ENCODE measurements around the gene RNF169. TPM values are rescaled to one million over a fixed set of nuclear protein-coding genes. Genes with fewer than 3 reads are reported as not detected.

The RNF169 gene
- total and polyA plus RNA-seq, 2 of the 8 experiments (the other 6 are each of a cell fraction or from before 2014, with no cell fraction given): 3.6 to 12.5 TPM

DNA sequence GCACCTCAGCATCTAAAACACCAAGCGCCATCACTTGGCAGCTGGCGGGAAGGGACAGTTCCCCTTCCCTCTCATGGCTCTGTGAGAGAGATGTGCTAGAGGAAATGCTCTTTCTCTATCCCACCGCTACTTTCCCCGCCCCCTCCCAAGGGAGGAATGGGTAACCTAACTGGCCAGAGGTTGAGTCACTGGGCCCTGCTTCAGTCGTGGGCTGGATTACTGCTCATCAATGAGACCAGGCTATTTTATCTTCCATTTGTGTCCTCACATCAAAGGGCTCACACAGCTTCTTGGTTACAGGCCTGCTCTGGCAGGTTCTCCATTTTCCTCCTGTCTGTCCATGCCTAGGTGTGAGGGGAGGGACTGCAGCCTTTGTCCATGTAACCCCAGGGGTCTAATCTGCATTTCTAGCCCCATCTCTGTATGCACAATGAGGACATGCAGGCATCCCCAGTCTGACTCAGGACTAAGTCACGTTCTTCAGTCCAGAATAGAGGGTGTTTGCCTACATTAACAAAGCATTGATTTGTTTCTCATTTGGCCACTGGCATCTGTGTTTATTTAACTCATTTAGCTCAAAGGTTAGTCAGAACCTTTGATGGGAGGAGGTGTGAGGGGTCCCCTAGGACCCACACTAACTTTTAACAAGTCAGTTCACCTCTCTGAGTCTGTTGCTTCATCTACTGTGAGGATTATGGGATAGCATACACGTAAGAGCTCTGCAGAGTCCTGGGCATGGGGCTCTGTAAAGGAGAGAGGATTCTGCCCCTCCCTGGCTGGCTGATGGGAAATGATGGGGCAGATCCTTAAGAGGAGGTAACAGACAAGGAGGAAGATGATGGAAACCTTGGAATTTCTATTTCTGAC is 101.1 kb downstream of the RNF169 start (continued):
- TF ChIP-seq JUND (IDR thresholded peaks at IDR 0.05; ENCODE audit: low read length): 0 out of 2 replicates have a peak, but pooled peaks have one; percentile 5
- TF ChIP-seq EZH2 (IDR thresholded peaks at IDR 0.05; ENCODE audit: low read depth, low read length, severe bottlenecking): no peak
- TF ChIP-seq GTF2F1 (IDR thresholded peaks at IDR 0.05; ENCODE audit: borderline replicate concordance, low read depth, low read length): no peak
- 0 out of 2 replicates have a peak, but pooled peaks have one; percentile 29 for TF ChIP-seq POLR2AphosphoS5 (IDR thresholded peaks at IDR 0.05; ENCODE audit: low read depth, low read length)
- TF ChIP-seq MAFK (IDR thresholded peaks at IDR 0.05; ENCODE audit: low read depth, low read length): 0 out of 2 replicates have a peak, but pooled peaks have one; percentile 9
- TF ChIP-seq, protein P1, sequence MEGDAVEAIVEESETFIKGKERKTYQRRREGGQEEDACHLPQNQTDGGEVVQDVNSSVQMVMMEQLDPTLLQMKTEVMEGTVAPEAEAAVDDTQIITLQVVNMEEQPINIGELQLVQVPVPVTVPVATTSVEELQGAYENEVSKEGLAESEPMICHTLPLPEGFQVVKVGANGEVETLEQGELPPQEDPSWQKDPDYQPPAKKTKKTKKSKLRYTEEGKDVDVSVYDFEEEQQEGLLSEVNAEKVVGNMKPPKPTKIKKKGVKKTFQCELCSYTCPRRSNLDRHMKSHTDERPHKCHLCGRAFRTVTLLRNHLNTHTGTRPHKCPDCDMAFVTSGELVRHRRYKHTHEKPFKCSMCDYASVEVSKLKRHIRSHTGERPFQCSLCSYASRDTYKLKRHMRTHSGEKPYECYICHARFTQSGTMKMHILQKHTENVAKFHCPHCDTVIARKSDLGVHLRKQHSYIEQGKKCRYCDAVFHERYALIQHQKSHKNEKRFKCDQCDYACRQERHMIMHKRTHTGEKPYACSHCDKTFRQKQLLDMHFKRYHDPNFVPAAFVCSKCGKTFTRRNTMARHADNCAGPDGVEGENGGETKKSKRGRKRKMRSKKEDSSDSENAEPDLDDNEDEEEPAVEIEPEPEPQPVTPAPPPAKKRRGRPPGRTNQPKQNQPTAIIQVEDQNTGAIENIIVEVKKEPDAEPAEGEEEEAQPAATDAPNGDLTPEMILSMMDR (IDR thresholded peaks at IDR 0.05; ENCODE audit: control extremely low read depth in 1 of 3, insufficient read depth in 1 of 3, low read depth in 1 of 3, low read length in 3 of 3): peak in 2 of 3 experiments; percentile 12 to 32; a peak in 2 of 4 replicates
- TF ChIP-seq JUN (IDR thresholded peaks at IDR 0.05; ENCODE audit: low read depth, low read length): no peak
- no peak for TF ChIP-seq EP300 (IDR thresholded peaks at IDR 0.05; ENCODE audit: borderline replicate concordance in 1 of 2, low read depth in 2 of 2, low read length in 2 of 2)

All from H1 (cell line).